Testis (tissue), 2 donors: ENCODE results near the gene SWAP70.

Experiments used
- POLR2A ChIP-seq: fragments of 450-650 bp; IDR thresholded peaks from one replicate; pipeline ENCODE4 v1.6.1; 2017; ENCODE audit warnings: antibody characterized with exemption, mild to moderate bottlenecking, moderate library complexity
- TF ChIP-seq, protein P1 (sequence below), 3 experiments: fragments of 450-650 bp in 2 of 3; fragments of 200-600 bp in 1 of 3; sonication (generic) in 1 of 3; IDR thresholded peaks; one replicate each; pipeline ENCODE4 v1.5.1; 2016 to 2019; ENCODE audit warnings: antibody characterized with exemption in 3 of 3, mild to moderate bottlenecking in 2 of 3, moderate library complexity in 1 of 3

GRCh38 chr11:9754010-9754471, 90.2 kb downstream of the SWAP70 start:
- TF ChIP-seq, protein P1, sequence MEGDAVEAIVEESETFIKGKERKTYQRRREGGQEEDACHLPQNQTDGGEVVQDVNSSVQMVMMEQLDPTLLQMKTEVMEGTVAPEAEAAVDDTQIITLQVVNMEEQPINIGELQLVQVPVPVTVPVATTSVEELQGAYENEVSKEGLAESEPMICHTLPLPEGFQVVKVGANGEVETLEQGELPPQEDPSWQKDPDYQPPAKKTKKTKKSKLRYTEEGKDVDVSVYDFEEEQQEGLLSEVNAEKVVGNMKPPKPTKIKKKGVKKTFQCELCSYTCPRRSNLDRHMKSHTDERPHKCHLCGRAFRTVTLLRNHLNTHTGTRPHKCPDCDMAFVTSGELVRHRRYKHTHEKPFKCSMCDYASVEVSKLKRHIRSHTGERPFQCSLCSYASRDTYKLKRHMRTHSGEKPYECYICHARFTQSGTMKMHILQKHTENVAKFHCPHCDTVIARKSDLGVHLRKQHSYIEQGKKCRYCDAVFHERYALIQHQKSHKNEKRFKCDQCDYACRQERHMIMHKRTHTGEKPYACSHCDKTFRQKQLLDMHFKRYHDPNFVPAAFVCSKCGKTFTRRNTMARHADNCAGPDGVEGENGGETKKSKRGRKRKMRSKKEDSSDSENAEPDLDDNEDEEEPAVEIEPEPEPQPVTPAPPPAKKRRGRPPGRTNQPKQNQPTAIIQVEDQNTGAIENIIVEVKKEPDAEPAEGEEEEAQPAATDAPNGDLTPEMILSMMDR (IDR thresholded peaks at IDR 0.05): no peak
- TF ChIP-seq POLR2A: no peak
